ENCODE results near the gene ZFAND3. TPM values are rescaled to one million over a fixed set of nuclear protein-coding genes. Genes with fewer than 3 reads are reported as not detected.
A peak's percentile ranks its signal among the peaks of the same experiment; 100 is the strongest.

Gene ZFAND3
- polyA plus RNA-seq, 3 donors = 11.5 to 21.1 (median 11.7) TPM

GRCh38 chr6:37798436-37799262 is 20.9 kb upstream of the ZFAND3 start:
- peak overlapping the region in 1 of 7 donors; percentile 53 for H3K27ac Mint-ChIP-seq
- no peak for DNase-seq
- peaks cover 20% of the 10 kb centered on the region for H3K4me1 Mint-ChIP-seq
- Histone ChIP-seq H3K4me1 (ENCODE audit: control insufficient read depth in 1 of 2, insufficient read depth in 2 of 2, low read length in 2 of 2) (peaks cover 21 to 27% of the 10 kb centered on the region in 2 donors), H3K4me3 (replicated peaks in 1 of 3; ENCODE audit: low read depth in 2 of 3, low read length in 3 of 3) (no peak overlapping the region), H4K20me1 (ENCODE audit: insufficient read depth, low read length) (no peaks in the 10 kb centered on the region), H2AFZ (ENCODE audit: insufficient read depth, low read depth, low read length, poor library complexity, severe bottlenecking) (no peak overlapping the region), H3K9ac (ENCODE audit: insufficient read depth, low read length, poor library complexity, severe bottlenecking) (no peak overlapping the region), H3K27me3 (ENCODE audit: control insufficient read depth in 2 of 2, insufficient read depth in 2 of 2, low read length in 2 of 2) (no peaks in the 10 kb centered on the region), H3K36me3 (replicated peaks in 1 of 2; ENCODE audit: control insufficient read depth in 1 of 2, insufficient read depth in 2 of 2, low read length in 2 of 2) (no peaks in the 10 kb centered on the region), H3K79me2 (ENCODE audit: insufficient read depth, low read length) (no peaks in the 10 kb centered on the region), H3K27ac (ENCODE audit: low read depth in 1 of 2, low read length in 2 of 2) (no peak overlapping the region), H3K4me2 (replicated peaks; ENCODE audit: extremely low read depth, low read length, poor library complexity, severe bottlenecking) (no peak overlapping the region), H3K9me3 (replicated peaks in 1 of 2; ENCODE audit: control insufficient read depth in 1 of 2, insufficient read depth in 1 of 2, low read length in 2 of 2) (no peaks in the 10 kb centered on the region)
- no peak overlapping the region for H3K4me3 Mint-ChIP-seq
- H3K9me3 Mint-ChIP-seq = no peaks in the 10 kb centered on the region
- TF ChIP-seq CTCF (IDR thresholded peaks at IDR 0.05) = no peak
- 100% methylated on average over 3 of the region's 11 CpGs for WGBS (ENCODE audit: insufficient coverage)
- intact Hi-C loops (cut with micrococcal nuclease) = loop anchor here in 1 of 2 donors (5.0 kb wide), 1 partner anchor 49 kb away; no protein-coding TSS in a partner anchor
- H3K36me3 Mint-ChIP-seq = no peaks in the 10 kb centered on the region
- H3K27me3 Mint-ChIP-seq (ENCODE audit: low read depth in 3 of 3) = peaks cover 6 to 11% (median 6%) of the 10 kb centered on the region in 3 donors

- intact Hi-C loops (cut with micrococcal nuclease) = loop anchor here in 1 of 2 donors (5.0 kb wide), 1 partner anchor 48 kb away; no protein-coding TSS in a partner anchor
- no peaks in the 10 kb centered on the region for H4K20me1 ChIP-seq (ENCODE audit: insufficient read depth, low read length)
- no peaks in the 10 kb centered on the region for H3K36me3 ChIP-seq (replicated peaks in 1 of 2; ENCODE audit: control insufficient read depth in 1 of 2, insufficient read depth in 2 of 2, low read length in 2 of 2)
- Mint-ChIP-seq H3K4me1 (peaks cover 26% of the 10 kb centered on the region), H3K27ac (no peak overlapping the region), H3K4me3 (no peak overlapping the region), H3K27me3 (ENCODE audit: low read depth in 3 of 3) (peaks cover 6 to 11% (median 8%) of the 10 kb centered on the region in 3 donors), H3K36me3 (no peaks in the 10 kb centered on the region), H3K9me3 (no peaks in the 10 kb centered on the region)
- peaks cover 21 to 33% of the 10 kb centered on the region in 2 donors for H3K4me1 ChIP-seq (ENCODE audit: control insufficient read depth in 1 of 2, insufficient read depth in 2 of 2, low read length in 2 of 2)
- DNase-seq = no peak
- no peak overlapping the region for H3K4me3 ChIP-seq (replicated peaks in 1 of 3; ENCODE audit: low read depth in 2 of 3, low read length in 3 of 3)
- H3K79me2 ChIP-seq (ENCODE audit: insufficient read depth, low read length) = no peaks in the 10 kb centered on the region
- no peak overlapping the region for H2AFZ ChIP-seq (ENCODE audit: insufficient read depth, low read depth, low read length, poor library complexity, severe bottlenecking)
- no peak for TF ChIP-seq CTCF (IDR thresholded peaks at IDR 0.05)
- no peak overlapping the region for H3K27ac ChIP-seq (ENCODE audit: low read depth in 1 of 2, low read length in 2 of 2)
- H3K27me3 ChIP-seq (ENCODE audit: control insufficient read depth in 2 of 2, insufficient read depth in 2 of 2, low read length in 2 of 2) = no peaks in the 10 kb centered on the region
- WGBS (ENCODE audit: insufficient coverage) = 76% methylated on average over 2 of the region's 5 CpGs
- H3K9ac ChIP-seq (ENCODE audit: insufficient read depth, low read length, poor library complexity, severe bottlenecking) = no peak overlapping the region
- H3K9me3 ChIP-seq (replicated peaks in 1 of 2; ENCODE audit: control insufficient read depth in 1 of 2, insufficient read depth in 1 of 2, low read length in 2 of 2) = no peaks in the 10 kb centered on the region
- H3K4me2 ChIP-seq (replicated peaks; ENCODE audit: extremely low read depth, low read length, poor library complexity, severe bottlenecking) = no peak overlapping the region
These were observed 20.3 kb upstream of the ZFAND3 start for GRCh38 chr6:37799263-37799644.

All from CD14-positive monocyte (primary cell).